Panc1 (cell line): ENCODE data around the gene TRAF3IP1. TPM values are rescaled to one million over a fixed set of nuclear protein-coding genes. Genes with fewer than 3 reads are reported as not detected.

Experiments used
- ATAC-seq: fragments of 200-7000 bp; cut with Tn5 transposase; 2 replicates; pipeline ENCODE4 v1.9.1; 2020; ENCODE audit warnings: mild to moderate bottlenecking, moderate library complexity
- BruUV-seq: library from RNA; stranded (reverse); fragments of 400-500 nt; replicated peaks from 2 replicates; lab custom pipeline; 2021; lab: Mats Ljungman, UMichigan
- CTCF ChIA-PET: fragments of 300-600 bp; sonication (Branson Sonifier 250); formaldehyde crosslinking; loops from one replicate; lab custom pipeline; 2022; ENCODE audit warnings: antibody characterized with exemption; lab: Charles Lee
- POLR2A ChIA-PET: fragments of 300-600 bp; sonication (Branson Sonifier 250); formaldehyde crosslinking; loops from one replicate; lab custom pipeline; 2022; ENCODE audit warnings: antibody characterized with exemption; lab: Charles Lee
- DNase-seq: peaks from one replicate; pipeline ENCODE4 v3.0.0-alpha.2; 2010; ENCODE audit warnings: low read depth, low spot score
- H3K27ac ChIP-seq: 2 replicates; pipeline ENCODE4 v1.5.1; 2011; ENCODE audit warnings: mild to moderate bottlenecking, low read length, inconsistent platforms
- H3K27me3 ChIP-seq: fragments of 200-500 bp; sonication (Bioruptor generic); 2 replicates; pipeline ENCODE4 v1.6.0; 2014; ENCODE audit warnings: low read length, inconsistent platforms; ENCODE audit not compliant: control insufficient read depth, insufficient read depth
- H3K36me3 ChIP-seq: fragments of 200-500 bp; sonication (Bioruptor generic); 2 replicates; pipeline ENCODE4 v1.5.1; 2014; ENCODE audit warnings: inconsistent platforms, mild to moderate bottlenecking, low read length, moderate library complexity; ENCODE audit not compliant: control insufficient read depth, insufficient read depth
- H3K4me1 ChIP-seq: 2 replicates; pipeline ENCODE4 v1.5.1; 2011; ENCODE audit warnings: inconsistent platforms, mild to moderate bottlenecking, low read length, moderate library complexity; ENCODE audit not compliant: control insufficient read depth, insufficient read depth
- H3K4me3 ChIP-seq, 2 experiments: 2 replicates each; pipeline ENCODE4 v1.5.1; 2011 to 2012; ENCODE audit warnings: low read depth in 2 of 2, low read length in 2 of 2, mild to moderate bottlenecking in 2 of 2, inconsistent platforms in 1 of 2, moderate library complexity in 1 of 2
- H3K9me3 ChIP-seq: fragments of 200-500 bp; sonication (Bioruptor generic); 2 replicates; pipeline ENCODE4 v1.5.1; 2014; ENCODE audit warnings: low read depth, mild to moderate bottlenecking, inconsistent platforms, low read length, moderate library complexity; ENCODE audit not compliant: control insufficient read depth, insufficient read depth
- CTCF ChIP-seq: fragments of 450-650 bp; IDR thresholded peaks from 2 replicates; pipeline ENCODE4 v1.5.1; 2017; ENCODE audit warnings: mild to moderate bottlenecking
- POLR2AphosphoS5 ChIP-seq: IDR thresholded peaks from 2 replicates; pipeline ENCODE4 v1.6.1; 2012; ENCODE audit warnings: mild to moderate bottlenecking, low read depth, low read length, moderate library complexity
- SIN3A ChIP-seq: IDR thresholded peaks from 2 replicates; pipeline ENCODE4 v1.6.1; 2012; ENCODE audit warnings: low read depth, mild to moderate bottlenecking, low read length, moderate library complexity, borderline replicate concordance; ENCODE audit not compliant: insufficient read depth
- TCF7L2 ChIP-seq: IDR thresholded peaks from 2 replicates; pipeline ENCODE4 v1.6.1; 2011; ENCODE audit warnings: mild to moderate bottlenecking, low read depth, low read length, inconsistent platforms
- in situ Hi-C: cut with HindIII; loops from 2 replicates; pipeline ENCODE4 v1.10.0; 2016; ENCODE audit warnings: low sequenced_read_pairs, low pct_unique_long_range_greater_than_20kb
- intact Hi-C: fragments of 100-400 bp; cut with micrococcal nuclease; formaldehyde crosslinking; loops from one replicate; pipeline ENCODE4 v1.10.0; 2022; ENCODE audit not compliant: unreplicated experiment
- total RNA-seq: library from RNA; stranded (reverse); gene quantifications from one replicate; pipeline ENCODE4 v1.2.1, GENCODE V29; 2021; ENCODE audit not compliant: unreplicated experiment
- TF ChIP-seq, protein P1 (sequence below), 2 experiments: IDR thresholded peaks; 2 replicates each; pipeline ENCODE4 v1.6.1; 2011 to 2012; ENCODE audit warnings: low read depth in 2 of 2, control low read depth in 1 of 2, low read length in 1 of 2, mild to moderate bottlenecking in 1 of 2, moderate library complexity in 1 of 2; ENCODE audit not compliant: insufficient read depth in 1 of 2

TRAF3IP1 gene
- total RNA-seq, 1 experiment from 2014 or later: 23.4 TPM

GRCh38 chr2:238339395-238339780 is 19.1 kb downstream of the TRAF3IP1 start:
- ChIA-PET CTCF (no interaction called here), POLR2A (interaction anchor here (0.6 kb wide), 1 partner anchor 267 kb away, joined by 3 read pairs; no protein-coding TSS in a partner anchor)
- no peaks in the 10 kb centered on the region for H3K4me1 ChIP-seq
- H3K4me3 ChIP-seq: no peak overlapping the region
- DNase-seq (no peak), ATAC-seq (peak; percentile 15; the same call in 1 of the 2 replicates)
- no peaks in the 10 kb centered on the region for H3K36me3 ChIP-seq
- TF ChIP-seq TCF7L2 (no peak), POLR2AphosphoS5 (no peak), CTCF (no peak), SIN3A (no peak)
- TF ChIP-seq, protein P1, sequence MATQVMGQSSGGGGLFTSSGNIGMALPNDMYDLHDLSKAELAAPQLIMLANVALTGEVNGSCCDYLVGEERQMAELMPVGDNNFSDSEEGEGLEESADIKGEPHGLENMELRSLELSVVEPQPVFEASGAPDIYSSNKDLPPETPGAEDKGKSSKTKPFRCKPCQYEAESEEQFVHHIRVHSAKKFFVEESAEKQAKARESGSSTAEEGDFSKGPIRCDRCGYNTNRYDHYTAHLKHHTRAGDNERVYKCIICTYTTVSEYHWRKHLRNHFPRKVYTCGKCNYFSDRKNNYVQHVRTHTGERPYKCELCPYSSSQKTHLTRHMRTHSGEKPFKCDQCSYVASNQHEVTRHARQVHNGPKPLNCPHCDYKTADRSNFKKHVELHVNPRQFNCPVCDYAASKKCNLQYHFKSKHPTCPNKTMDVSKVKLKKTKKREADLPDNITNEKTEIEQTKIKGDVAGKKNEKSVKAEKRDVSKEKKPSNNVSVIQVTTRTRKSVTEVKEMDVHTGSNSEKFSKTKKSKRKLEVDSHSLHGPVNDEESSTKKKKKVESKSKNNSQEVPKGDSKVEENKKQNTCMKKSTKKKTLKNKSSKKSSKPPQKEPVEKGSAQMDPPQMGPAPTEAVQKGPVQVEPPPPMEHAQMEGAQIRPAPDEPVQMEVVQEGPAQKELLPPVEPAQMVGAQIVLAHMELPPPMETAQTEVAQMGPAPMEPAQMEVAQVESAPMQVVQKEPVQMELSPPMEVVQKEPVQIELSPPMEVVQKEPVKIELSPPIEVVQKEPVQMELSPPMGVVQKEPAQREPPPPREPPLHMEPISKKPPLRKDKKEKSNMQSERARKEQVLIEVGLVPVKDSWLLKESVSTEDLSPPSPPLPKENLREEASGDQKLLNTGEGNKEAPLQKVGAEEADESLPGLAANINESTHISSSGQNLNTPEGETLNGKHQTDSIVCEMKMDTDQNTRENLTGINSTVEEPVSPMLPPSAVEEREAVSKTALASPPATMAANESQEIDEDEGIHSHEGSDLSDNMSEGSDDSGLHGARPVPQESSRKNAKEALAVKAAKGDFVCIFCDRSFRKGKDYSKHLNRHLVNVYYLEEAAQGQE (IDR thresholded peaks at IDR 0.05; ENCODE audit: insufficient read depth in 1 of 2, low read depth in 2 of 2, low read length in 1 of 2): no peak
- H3K27me3 ChIP-seq: no peaks in the 10 kb centered on the region
- no peak overlapping the region for H3K27ac ChIP-seq
- intact Hi-C loops: no loop called here
- H3K9me3 ChIP-seq: no peaks in the 10 kb centered on the region
- BruUV-seq: no TSS peak
- in situ Hi-C loops: no loop called here

DNA sequence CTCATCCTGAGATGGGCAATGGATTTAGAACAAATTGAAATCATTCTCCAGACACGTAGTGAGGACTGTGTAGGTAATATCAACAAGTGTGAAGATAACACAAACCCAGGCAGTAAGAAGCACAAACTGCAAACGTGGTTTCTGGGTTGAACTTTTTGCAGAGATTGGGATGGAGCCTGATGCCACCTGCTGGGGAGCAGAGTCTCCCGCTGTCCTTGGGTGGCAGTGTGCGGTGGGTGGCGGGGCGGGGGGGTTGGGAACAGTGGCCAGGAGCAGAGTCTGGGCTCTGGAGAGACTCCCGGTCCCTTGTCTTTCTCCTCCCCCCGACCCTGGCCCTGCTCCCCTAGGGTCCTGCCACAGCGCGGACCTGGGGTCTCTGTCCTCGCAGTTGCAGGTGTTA is 19.5 kb downstream of the TRAF3IP1 start:
- POLR2A ChIA-PET: interaction anchor here (0.6 kb wide), 1 partner anchor 267 kb away, joined by 3 read pairs; no protein-coding TSS in a partner anchor
- in situ Hi-C loops (no loop called here), intact Hi-C loops (no loop called here)
- no peaks in the 10 kb centered on the region for H3K4me1 ChIP-seq
- TF ChIP-seq TCF7L2 (no peak), CTCF (no peak), POLR2AphosphoS5 (no peak), SIN3A (no peak)
- TF ChIP-seq, protein P1 (IDR thresholded peaks at IDR 0.05; ENCODE audit: insufficient read depth in 1 of 2, low read depth in 2 of 2, low read length in 1 of 2): no peak
- H3K4me3 ChIP-seq: no peak overlapping the region
- ATAC-seq (peak; percentile 80), DNase-seq (no peak)
- H3K27me3 ChIP-seq: no peaks in the 10 kb centered on the region
- H3K27ac ChIP-seq: no peak overlapping the region
- H3K36me3 ChIP-seq: no peaks in the 10 kb centered on the region
- CTCF ChIA-PET: interaction anchor here (1.0 kb wide), 1 partner anchor 76 kb away, joined by 3 read pairs; no protein-coding TSS in a partner anchor
- no TSS peak for BruUV-seq
- H3K9me3 ChIP-seq: no peaks in the 10 kb centered on the region
